GM19438 (cell line): ENCODE data around the gene MSMO1.
"Not testable (repeated sequence)": the region's sequence is repeated elsewhere in the genome, so short reads cannot be mapped to it uniquely, and the experiment has no call there.

Source experiments
- ATAC-seq: cut with Tn5 transposase; IDR thresholded peaks from one replicate; pipeline ENCODE4 v1.9.1; 2021; ENCODE audit warnings: low read depth; ENCODE audit not compliant: unreplicated experiment

The MSMO1 gene

DNA sequence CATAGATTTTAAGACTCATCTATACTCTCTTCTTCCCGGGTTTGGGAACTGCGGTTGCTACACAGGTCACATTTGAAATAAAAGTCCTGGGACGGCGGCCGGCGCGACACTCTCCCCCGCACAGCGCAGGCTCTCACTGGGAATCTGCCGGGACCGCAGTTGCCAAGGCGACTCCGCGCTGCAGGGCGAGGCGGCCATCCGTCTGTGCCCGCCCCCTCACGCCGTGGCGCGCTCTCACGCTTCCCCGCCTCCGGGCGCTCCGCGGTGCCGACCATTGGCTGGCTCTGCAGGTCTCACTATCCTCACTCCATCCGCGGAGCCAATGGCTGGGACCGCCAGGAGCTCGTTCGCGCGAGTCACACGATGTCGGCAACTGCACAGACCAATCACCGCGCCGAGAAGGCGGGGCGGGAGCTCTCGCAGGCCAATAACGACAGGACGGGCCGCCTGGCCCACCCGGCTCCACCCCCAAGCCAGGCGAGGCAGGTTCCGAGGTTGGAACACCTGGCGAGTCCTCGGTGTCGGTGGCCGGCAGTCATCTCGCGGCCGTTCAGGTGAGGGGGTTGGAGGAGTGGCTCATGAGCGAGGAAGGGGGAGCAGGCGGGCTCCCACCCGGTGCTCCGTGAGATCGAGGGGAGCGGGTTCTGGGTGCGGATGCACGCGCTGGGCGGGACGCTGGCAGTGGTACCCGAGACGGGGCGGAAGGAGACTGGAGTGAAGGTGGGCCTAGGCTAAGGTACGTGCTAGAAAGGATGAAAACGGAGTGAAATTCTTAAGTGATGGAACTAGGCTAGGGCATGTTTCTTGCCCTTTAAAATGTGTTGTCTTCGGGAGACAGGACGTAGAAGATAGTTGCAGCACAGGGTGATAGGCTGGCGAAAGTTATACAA is at the start of gene MSMO1:
Gene MSMO1, plus strand, starts transcription at position 459 of the 890 bp plus-strand sequence. CDS start 5,702 bp downstream, outside the sequence.
- ATAC-seq, result peak; percentile 97

DNA sequence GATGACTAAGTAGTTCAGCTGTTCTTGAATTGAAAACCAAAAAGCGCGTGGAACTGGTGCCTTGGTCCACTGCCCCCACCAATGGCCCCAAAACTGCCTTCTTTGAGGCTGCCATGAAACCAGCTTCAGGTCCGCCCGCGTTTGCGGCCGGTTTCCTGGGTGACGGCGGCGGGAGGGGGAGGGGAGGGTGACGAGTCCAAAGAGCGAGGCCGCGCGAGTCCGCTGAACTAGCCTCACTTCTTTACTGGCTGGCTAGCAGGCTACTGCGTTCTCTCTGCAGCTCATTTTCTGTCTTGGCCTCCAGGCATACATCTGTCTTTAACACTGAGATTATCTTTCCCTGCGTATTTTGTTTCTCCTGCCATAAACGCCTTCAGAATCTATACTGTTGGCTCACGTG is 47.9 kb upstream of the MSMO1 start:
- not testable (repeated sequence) for ATAC-seq

DNA sequence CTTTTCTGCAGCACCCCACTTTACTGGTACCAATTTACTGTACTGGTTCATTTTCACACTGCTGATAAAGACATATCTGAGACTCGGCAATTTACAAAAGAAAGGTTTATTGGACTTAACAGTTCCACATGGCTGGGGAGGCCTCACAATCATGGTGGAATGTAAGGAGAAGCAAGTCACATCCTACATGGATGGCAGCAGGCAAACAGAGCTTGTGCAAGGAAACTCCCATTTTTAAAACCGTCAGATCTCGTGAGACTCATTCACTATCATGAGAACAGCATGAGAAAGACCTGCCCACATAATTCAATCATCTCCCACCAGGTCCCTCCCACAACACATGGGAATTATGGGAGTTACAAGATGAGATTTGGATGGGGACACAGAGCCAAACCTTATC is 42.8 kb upstream of the MSMO1 start:
- not testable (repeated sequence) for ATAC-seq

GRCh38 chr4:165286619-165287340 is 40.7 kb upstream of the MSMO1 start:
- peak; percentile 84 for ATAC-seq

DNA sequence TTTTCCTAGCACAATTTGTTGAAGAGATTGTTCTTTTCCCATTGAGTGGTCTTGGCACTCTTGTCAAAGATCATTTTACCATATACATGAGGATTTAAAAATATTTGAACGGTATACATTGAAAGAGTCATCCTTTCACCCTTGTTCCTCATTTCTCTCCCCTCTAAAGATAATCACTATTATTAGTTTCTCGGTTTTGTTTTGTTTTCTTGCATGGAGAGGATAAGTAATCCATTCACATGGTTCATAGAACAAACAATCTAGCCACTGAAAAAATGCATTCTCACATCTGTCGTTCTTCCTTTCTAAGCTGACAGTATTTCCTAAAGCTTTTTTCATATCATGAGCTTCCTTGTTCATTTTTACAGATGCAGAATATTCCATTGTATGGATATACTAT is 39.2 kb upstream of the MSMO1 start:
- peak; percentile 50 for ATAC-seq

DNA sequence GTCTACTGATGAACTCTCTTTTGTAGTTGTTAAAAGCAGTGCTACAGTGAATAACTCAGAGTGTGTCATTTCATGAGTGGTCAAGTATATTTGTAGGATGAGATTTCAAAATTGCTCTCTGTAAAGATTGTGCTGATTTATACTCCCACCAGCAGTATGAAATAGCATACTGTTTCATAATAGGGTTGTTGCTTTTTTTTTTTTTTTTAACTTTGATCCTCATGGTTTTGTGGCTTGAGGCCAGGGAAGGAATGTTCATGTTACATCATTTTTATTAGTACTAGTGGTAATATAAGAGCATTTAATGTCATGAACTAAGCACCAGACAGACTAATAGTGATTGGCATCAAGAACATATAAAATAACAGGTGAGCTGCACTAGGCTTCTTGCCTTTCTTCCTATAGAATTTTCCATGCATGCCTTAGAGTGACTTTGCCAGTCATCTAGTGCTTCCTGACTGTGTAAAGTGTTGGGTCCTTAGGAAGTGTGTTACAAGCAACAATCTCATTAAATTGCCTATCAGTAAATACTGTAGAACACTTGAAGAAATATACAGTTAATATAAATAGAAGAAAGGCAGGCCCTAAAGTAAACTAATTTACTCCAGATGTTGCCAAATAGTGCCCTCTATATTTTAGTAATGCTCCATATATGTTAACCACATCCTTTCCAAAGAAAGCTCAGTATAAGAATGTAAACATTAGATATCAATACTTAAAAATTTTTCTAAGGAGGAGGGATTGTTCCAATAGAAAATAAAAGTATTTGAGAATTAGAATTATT is 38.6 kb upstream of the MSMO1 start:
- ATAC-seq, result peak; percentile 11

- no peak for ATAC-seq
Measured at GRCh38 chr4:165289423-165289785, 38.1 kb upstream of the MSMO1 start.

DNA sequence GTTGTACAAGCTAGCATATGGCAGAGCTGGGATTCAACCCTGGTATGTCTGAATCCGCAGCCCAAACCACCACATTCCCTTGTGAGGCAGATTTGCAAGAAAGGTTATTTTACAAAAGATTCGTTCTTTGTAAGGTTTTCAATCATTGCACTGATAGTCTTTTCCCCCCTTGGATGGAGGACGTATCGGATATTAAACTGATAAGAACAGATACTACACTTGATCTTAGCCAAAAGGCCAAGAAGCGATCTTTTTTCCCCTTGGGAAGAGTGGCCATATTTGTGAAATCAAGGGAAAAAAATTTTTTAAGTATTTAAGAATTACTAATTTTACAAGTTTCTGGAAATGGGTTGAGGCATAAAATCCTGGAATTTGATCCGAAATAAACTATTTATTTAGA is 34.4 kb upstream of the MSMO1 start:
- no peak for ATAC-seq

- ATAC-seq, result no peak
Measured at GRCh38 chr4:165293927-165294649, 33.4 kb upstream of the MSMO1 start.

GRCh38 chr4:165294907-165295306 is 32.6 kb upstream of the MSMO1 start:
- ATAC-seq, result peak; percentile 93

- no peak for ATAC-seq
Measured at GRCh38 chr4:165297626-165298025, 29.8 kb upstream of the MSMO1 start.

GRCh38 chr4:165299399-165300060 is 27.9 kb upstream of the MSMO1 start:
- no peak for ATAC-seq

- peak; percentile 80 for ATAC-seq
Measured at GRCh38 chr4:165301833-165302232, 25.6 kb upstream of the MSMO1 start.

DNA sequence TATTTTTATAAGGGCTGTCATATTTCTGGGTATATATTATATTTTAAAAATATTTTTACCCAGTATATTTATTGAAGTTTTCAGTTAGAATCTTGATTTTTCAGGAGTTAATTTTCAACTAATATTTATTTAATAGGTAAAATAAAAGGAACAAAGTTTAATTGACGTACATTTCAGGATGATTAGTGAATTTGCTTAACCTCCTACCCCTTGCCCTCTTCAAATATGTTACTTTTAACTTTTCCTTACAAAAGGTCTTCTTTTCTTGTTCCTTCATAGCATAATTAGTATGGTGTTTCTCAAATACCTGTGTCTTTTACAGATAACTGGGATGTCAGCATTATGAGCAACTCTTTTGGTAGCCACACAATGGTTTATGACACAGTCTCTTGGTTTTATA is 24.8 kb upstream of the MSMO1 start:
- ATAC-seq, result no peak

DNA sequence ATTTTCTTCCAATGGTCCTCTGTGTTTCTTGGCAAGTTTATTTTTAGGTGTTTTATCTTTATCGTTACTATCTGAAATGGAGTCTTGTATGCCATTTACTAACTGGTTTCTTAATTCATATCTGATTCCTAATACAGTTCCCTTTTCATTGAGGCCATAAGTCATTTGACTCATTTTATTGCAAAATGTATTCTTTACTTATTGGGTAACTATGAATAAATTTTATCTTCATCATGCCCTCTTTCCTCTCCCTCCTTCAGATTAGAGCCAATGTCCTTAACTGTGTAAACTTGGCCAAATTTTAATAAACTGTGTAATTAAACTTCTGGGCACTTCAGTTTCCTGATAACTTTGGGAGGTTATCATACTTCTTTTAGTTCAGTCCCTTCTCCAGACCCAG is 19.3 kb upstream of the MSMO1 start:
- ATAC-seq, result no peak

- ATAC-seq, result no peak
Measured at GRCh38 chr4:165308606-165309005, 18.9 kb upstream of the MSMO1 start.

DNA sequence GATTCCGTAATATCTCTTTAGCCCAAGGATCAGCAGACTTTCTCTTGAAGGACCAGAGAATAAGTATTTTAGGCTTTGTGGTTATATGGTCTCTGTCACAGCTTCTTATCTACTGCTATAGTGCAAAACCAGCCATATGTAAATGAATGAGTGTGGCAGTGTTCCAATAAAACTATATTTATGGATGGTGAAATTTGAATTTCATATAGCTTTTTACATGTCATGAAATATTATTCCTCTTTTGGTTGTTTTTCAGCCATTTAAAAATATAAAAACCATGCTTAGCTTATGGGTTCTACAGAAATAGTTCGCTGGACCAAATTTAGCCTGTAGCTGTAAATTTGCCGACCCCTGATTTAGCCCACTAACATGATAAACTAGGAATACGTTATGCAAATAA is 18.0 kb upstream of the MSMO1 start:
- no peak for ATAC-seq

DNA sequence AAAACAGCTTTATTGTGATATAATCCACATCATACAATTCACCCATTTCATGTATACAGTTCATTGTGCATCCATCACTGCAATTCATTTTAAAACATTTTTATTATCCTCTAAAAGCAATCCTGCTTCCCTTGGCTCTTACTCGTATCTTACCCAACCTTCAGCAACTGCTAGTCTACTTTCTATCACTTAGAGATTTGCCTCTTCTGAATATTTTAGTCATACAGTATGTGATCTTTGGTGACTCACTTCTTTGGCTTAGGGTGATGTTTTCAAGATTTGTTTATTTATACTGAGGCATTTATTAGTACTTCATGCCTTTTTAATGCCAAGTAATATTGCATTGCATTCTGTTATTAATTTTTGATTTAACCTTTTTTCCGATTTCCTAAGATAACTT is 15.0 kb upstream of the MSMO1 start:
- ATAC-seq, result no peak

GRCh38 chr4:165319030-165319429 is 8.4 kb upstream of the MSMO1 start:
- no peak for ATAC-seq

- ATAC-seq, result no peak
Measured at GRCh38 chr4:165319509-165319908, 8.0 kb upstream of the MSMO1 start.
